CD4-positive, alpha-beta T cell treated with Interleukin-4 for 4 hours (primary cell): ENCODE data around the gene SLC37A3.
"Not testable (repeated sequence)": the region's sequence is repeated elsewhere in the genome, so short reads cannot be mapped to it uniquely, and the experiment has no call there.

Source experiments
- DNase-seq: peaks from one replicate; pipeline ENCODE4 v3.0.0-alpha.2; 2020

SLC37A3 gene

GRCh38 chr7:140397784-140398750 is at the start of gene SLC37A3:
SLC37A3 (minus strand) TSS chr7:140398530; CDS start chr7:140382526, 16,004 bp downstream.
- DNase-seq: peak; percentile 77

GRCh38 chr7:140447841-140448240 is 49.5 kb upstream of the SLC37A3 start:
- DNase-seq: peak; percentile 10

- DNase-seq: no peak
Observed at GRCh38 chr7:140446467-140446866, 48.1 kb upstream of the SLC37A3 start.

GRCh38 chr7:140441519-140441918 is 43.2 kb upstream of the SLC37A3 start:
- no peak for DNase-seq

GRCh38 chr7:140440593-140440992 is 42.3 kb upstream of the SLC37A3 start:
- DNase-seq: no peak

GRCh38 chr7:140439359-140439758 is 41.0 kb upstream of the SLC37A3 start:
- no peak for DNase-seq

- DNase-seq: no peak
Observed at GRCh38 chr7:140435252-140435895, 37.0 kb upstream of the SLC37A3 start.

GRCh38 chr7:140433396-140433795 is 35.1 kb upstream of the SLC37A3 start:
- DNase-seq: no peak

- DNase-seq: no peak
Observed at GRCh38 chr7:140426130-140426529, 27.8 kb upstream of the SLC37A3 start.

GRCh38 chr7:140425718-140426117 is 27.4 kb upstream of the SLC37A3 start:
- no peak for DNase-seq

- DNase-seq: no peak
Observed at GRCh38 chr7:140423501-140423900, 25.2 kb upstream of the SLC37A3 start.

- no peak for DNase-seq
Observed at GRCh38 chr7:140421521-140421920, 23.2 kb upstream of the SLC37A3 start.

GRCh38 chr7:140418653-140419052 is 20.3 kb upstream of the SLC37A3 start:
- no peak for DNase-seq

GRCh38 chr7:140418156-140418472 is 19.8 kb upstream of the SLC37A3 start:
- DNase-seq: not testable (repeated sequence)

GRCh38 chr7:140417456-140418155 is 19.3 kb upstream of the SLC37A3 start:
- DNase-seq: no peak

GRCh38 chr7:140416560-140416959 is 18.2 kb upstream of the SLC37A3 start:
- DNase-seq: no peak

GRCh38 chr7:140415816-140416215 is 17.5 kb upstream of the SLC37A3 start:
- DNase-seq: not testable (repeated sequence)

GRCh38 chr7:140415361-140415760 is 17.0 kb upstream of the SLC37A3 start:
- DNase-seq: no peak

- DNase-seq: no peak
Observed at GRCh38 chr7:140404565-140405065, 6.3 kb upstream of the SLC37A3 start.

GRCh38 chr7:140403878-140404564 is 5.7 kb upstream of the SLC37A3 start, which contains the start of gene RAB19:
RAB19 (plus strand) TSS chr7:140404058; CDS start chr7:140407647, 3,589 bp downstream.
- peak; percentile 61 for DNase-seq

- peak; percentile 60 for DNase-seq
Observed at GRCh38 chr7:140402178-140402835, 4.0 kb upstream of the SLC37A3 start.

GRCh38 chr7:140400381-140400780 is 2.1 kb upstream of the SLC37A3 start:
- DNase-seq: no peak
